SK-N-SH treated with all-trans-retinoic acid at 6 μM for 48 hours (cell line): ENCODE data around the gene RRP1.

Source experiments
- ATAC-seq: fragments of 200-7000 bp; cut with Tn5 transposase; 3 replicates; pipeline ENCODE4 v1.9.1; 2020; ENCODE audit warnings: mild to moderate bottlenecking, moderate library complexity
- ARNTL ChIP-seq: fragments of 450-650 bp; formaldehyde crosslinking; IDR thresholded peaks from 2 replicates; pipeline ENCODE4 v1.5.0; 2020; ENCODE audit warnings: low read depth, mild to moderate bottlenecking, moderate library complexity, borderline replicate concordance
- BACH2 ChIP-seq: fragments of 250-450 bp; sonication (Bioruptor Pico); IDR thresholded peaks from 2 replicates; pipeline ENCODE4 v1.9.0; 2021; ENCODE audit warnings: mild to moderate bottlenecking, borderline replicate concordance
- CSDC2 ChIP-seq: fragments of 250-450 bp; sonication (Bioruptor Pico); IDR thresholded peaks from 2 replicates; pipeline ENCODE4 v1.5.0; 2020; ENCODE audit warnings: mild to moderate bottlenecking, moderate library complexity
- ESRRG ChIP-seq: fragments of 250-450 bp; sonication (Bioruptor Pico); IDR thresholded peaks from 2 replicates; pipeline ENCODE4 v1.6.1; 2021; ENCODE audit warnings: mild to moderate bottlenecking
- GLIS3 ChIP-seq: fragments of 250-450 bp; sonication (Bioruptor Pico); IDR thresholded peaks from 2 replicates; pipeline ENCODE4 v1.5.0; 2020; ENCODE audit warnings: mild to moderate bottlenecking, moderate library complexity
- ISL1 ChIP-seq: fragments of 250-450 bp; sonication (Bioruptor Pico); IDR thresholded peaks from 2 replicates; pipeline ENCODE4 v2.1.2; 2022; ENCODE audit warnings: mild to moderate bottlenecking, moderate library complexity
- OSR1 ChIP-seq: fragments of 250-450 bp; sonication (Bioruptor Pico); IDR thresholded peaks from 2 replicates; pipeline ENCODE4 v1.8.0; 2022; ENCODE audit warnings: moderate library complexity, mild to moderate bottlenecking, inconsistent platforms
- PPARA ChIP-seq: fragments of 250-450 bp; sonication (Bioruptor Pico); IDR thresholded peaks from 2 replicates; pipeline ENCODE4 v1.5.0; 2020; ENCODE audit warnings: mild to moderate bottlenecking, borderline replicate concordance
- SNAI2 ChIP-seq: fragments of 250-450 bp; sonication (Bioruptor Pico); IDR thresholded peaks from 2 replicates; pipeline ENCODE4 v1.5.0; 2020; ENCODE audit warnings: mild to moderate bottlenecking, moderate library complexity
- TCF4 ChIP-seq: fragments of 250-450 bp; sonication (Bioruptor Pico); IDR thresholded peaks from 2 replicates; pipeline ENCODE4 v1.8.0; 2021; ENCODE audit warnings: mild to moderate bottlenecking, moderate library complexity, borderline replicate concordance
- TOX ChIP-seq: fragments of 250-450 bp; sonication (Bioruptor Pico); IDR thresholded peaks from 2 replicates; pipeline ENCODE4 v1.8.0; 2021; ENCODE audit warnings: mild to moderate bottlenecking, moderate library complexity, borderline replicate concordance
- ZC3H10 ChIP-seq: fragments of 250-450 bp; sonication (Bioruptor Pico); IDR thresholded peaks from 2 replicates; pipeline ENCODE4 v1.5.1; 2021; ENCODE audit warnings: mild to moderate bottlenecking, moderate library complexity
- ZFP3 ChIP-seq: fragments of 250-450 bp; sonication (Bioruptor Pico); IDR thresholded peaks from 2 replicates; pipeline ENCODE4 v1.5.0; 2020; ENCODE audit warnings: mild to moderate bottlenecking, moderate library complexity
- ZFP30 ChIP-seq: fragments of 450-650 bp; formaldehyde crosslinking; IDR thresholded peaks from 2 replicates; pipeline ENCODE4 v1.5.0; 2022; ENCODE audit warnings: mild to moderate bottlenecking, moderate library complexity
- ZNF70 ChIP-seq: fragments of 450-650 bp; formaldehyde crosslinking; IDR thresholded peaks from 2 replicates; pipeline ENCODE4 v1.5.0; 2020; ENCODE audit warnings: mild to moderate bottlenecking, moderate library complexity
- ZNF8 ChIP-seq: fragments of 450-650 bp; formaldehyde crosslinking; IDR thresholded peaks from 2 replicates; pipeline ENCODE4 v1.5.0; 2020; ENCODE audit warnings: mild to moderate bottlenecking, moderate library complexity
- TF ChIP-seq, protein P1 (sequence below): fragments of 250-450 bp; sonication (Bioruptor Pico); IDR thresholded peaks from 2 replicates; pipeline ENCODE4 v1.5.0; 2020; ENCODE audit warnings: mild to moderate bottlenecking, moderate library complexity
- TF ChIP-seq, protein P2 (sequence below): fragments of 250-450 bp; sonication (Bioruptor Pico); IDR thresholded peaks from 2 replicates; pipeline ENCODE4 v1.8.0; 2021; ENCODE audit warnings: low read depth, mild to moderate bottlenecking, moderate library complexity, borderline replicate concordance
- TF ChIP-seq, protein P3 (sequence below): fragments of 250-450 bp; sonication (Bioruptor Pico); IDR thresholded peaks from 2 replicates; pipeline ENCODE4 v1.8.0; 2020; ENCODE audit warnings: mild to moderate bottlenecking, moderate library complexity, borderline replicate concordance
- TF ChIP-seq, protein P4 (sequence below): fragments of 250-450 bp; sonication (Bioruptor Pico); IDR thresholded peaks from 2 replicates; pipeline ENCODE4 v1.5.1; 2020; ENCODE audit warnings: low read depth, mild to moderate bottlenecking, moderate library complexity
- TF ChIP-seq, protein P5 (sequence below): fragments of 250-450 bp; sonication (Bioruptor Pico); IDR thresholded peaks from 2 replicates; pipeline ENCODE4 v1.5.1; 2021; ENCODE audit warnings: mild to moderate bottlenecking, moderate library complexity

RRP1 gene

DNA sequence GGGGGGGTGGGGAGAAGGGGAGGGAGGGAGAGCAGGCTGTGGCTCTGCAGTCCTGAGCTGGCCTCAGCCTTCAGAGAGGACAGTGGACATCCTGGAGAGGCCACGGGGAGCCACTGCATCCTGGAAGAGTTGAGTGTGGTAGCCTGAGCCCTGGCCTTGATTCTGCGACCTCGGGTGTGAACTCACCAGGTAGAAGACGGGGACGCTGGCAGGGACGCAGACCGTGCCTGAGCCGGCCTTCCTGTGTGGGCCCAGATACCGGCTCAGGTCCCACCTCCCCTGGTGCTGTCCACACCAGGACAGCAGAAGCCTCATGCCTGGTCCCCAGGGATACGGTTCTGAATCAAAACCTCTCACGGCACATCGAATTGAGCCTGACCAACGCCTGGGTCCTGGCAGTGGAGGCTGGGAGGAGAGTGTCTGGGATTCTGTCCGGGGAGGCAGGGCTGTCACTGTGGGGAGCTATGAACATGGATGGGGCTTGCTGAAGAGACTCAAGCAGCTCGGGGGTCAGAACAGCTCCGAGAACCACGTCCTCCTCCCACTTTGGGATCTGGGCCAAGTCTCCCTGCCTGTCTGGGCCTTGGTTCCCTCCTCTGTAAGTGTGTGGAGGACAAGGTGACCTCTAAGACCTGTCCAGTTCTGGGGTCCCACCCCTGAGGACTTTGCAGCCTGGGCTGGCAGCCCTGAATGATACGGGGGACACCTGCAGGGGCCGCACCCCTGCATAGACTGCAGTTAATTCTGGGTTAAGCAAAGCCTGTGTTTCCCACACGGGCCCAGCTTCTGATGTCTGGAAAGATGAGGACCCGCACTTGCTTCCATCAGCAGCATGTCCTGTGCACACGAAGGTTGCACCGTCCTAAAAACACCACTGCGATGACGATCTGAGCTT is 30.4 kb downstream of the RRP1 start:
- no peak for ATAC-seq
- TF ChIP-seq ZNF8 (CRISPR knock-in tag) (no peak), ZC3H10 (CRISPR knock-in tag) (no peak), PPARA (CRISPR knock-in tag) (no peak), CSDC2 (CRISPR knock-in tag) (no peak), ZNF70 (CRISPR knock-in tag) (no peak), ESRRG (CRISPR knock-in tag) (no peak), TCF4 (CRISPR knock-in tag) (no peak), ZFP3 (CRISPR knock-in tag) (no peak), SNAI2 (CRISPR knock-in tag) (no peak), TOX (no peak), BACH2 (CRISPR knock-in tag) (no peak)
- TF ChIP-seq, protein P1, sequence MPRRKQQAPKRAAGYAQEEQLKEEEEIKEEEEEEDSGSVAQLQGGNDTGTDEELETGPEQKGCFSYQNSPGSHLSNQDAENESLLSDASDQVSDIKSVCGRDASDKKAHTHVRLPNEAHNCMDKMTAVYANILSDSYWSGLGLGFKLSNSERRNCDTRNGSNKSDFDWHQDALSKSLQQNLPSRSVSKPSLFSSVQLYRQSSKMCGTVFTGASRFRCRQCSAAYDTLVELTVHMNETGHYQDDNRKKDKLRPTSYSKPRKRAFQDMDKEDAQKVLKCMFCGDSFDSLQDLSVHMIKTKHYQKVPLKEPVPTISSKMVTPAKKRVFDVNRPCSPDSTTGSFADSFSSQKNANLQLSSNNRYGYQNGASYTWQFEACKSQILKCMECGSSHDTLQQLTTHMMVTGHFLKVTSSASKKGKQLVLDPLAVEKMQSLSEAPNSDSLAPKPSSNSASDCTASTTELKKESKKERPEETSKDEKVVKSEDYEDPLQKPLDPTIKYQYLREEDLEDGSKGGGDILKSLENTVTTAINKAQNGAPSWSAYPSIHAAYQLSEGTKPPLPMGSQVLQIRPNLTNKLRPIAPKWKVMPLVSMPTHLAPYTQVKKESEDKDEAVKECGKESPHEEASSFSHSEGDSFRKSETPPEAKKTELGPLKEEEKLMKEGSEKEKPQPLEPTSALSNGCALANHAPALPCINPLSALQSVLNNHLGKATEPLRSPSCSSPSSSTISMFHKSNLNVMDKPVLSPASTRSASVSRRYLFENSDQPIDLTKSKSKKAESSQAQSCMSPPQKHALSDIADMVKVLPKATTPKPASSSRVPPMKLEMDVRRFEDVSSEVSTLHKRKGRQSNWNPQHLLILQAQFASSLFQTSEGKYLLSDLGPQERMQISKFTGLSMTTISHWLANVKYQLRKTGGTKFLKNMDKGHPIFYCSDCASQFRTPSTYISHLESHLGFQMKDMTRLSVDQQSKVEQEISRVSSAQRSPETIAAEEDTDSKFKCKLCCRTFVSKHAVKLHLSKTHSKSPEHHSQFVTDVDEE (CRISPR knock-in tag): no peak
- TF ChIP-seq, protein P2, sequence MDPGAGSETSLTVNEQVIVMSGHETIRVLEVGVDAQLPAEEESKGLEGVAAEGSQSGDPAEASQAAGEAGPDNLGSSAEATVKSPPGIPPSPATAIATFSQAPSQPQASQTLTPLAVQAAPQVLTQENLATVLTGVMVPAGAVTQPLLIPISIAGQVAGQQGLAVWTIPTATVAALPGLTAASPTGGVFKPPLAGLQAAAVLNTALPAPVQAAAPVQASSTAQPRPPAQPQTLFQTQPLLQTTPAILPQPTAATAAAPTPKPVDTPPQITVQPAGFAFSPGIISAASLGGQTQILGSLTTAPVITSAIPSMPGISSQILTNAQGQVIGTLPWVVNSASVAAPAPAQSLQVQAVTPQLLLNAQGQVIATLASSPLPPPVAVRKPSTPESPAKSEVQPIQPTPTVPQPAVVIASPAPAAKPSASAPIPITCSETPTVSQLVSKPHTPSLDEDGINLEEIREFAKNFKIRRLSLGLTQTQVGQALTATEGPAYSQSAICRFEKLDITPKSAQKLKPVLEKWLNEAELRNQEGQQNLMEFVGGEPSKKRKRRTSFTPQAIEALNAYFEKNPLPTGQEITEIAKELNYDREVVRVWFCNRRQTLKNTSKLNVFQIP (CRISPR knock-in tag): no peak
- TF ChIP-seq, protein P3, sequence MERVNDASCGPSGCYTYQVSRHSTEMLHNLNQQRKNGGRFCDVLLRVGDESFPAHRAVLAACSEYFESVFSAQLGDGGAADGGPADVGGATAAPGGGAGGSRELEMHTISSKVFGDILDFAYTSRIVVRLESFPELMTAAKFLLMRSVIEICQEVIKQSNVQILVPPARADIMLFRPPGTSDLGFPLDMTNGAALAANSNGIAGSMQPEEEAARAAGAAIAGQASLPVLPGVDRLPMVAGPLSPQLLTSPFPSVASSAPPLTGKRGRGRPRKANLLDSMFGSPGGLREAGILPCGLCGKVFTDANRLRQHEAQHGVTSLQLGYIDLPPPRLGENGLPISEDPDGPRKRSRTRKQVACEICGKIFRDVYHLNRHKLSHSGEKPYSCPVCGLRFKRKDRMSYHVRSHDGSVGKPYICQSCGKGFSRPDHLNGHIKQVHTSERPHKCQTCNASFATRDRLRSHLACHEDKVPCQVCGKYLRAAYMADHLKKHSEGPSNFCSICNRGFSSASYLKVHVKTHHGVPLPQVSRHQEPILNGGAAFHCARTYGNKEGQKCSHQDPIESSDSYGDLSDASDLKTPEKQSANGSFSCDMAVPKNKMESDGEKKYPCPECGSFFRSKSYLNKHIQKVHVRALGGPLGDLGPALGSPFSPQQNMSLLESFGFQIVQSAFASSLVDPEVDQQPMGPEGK (CRISPR knock-in tag): no peak
- TF ChIP-seq, protein P4, sequence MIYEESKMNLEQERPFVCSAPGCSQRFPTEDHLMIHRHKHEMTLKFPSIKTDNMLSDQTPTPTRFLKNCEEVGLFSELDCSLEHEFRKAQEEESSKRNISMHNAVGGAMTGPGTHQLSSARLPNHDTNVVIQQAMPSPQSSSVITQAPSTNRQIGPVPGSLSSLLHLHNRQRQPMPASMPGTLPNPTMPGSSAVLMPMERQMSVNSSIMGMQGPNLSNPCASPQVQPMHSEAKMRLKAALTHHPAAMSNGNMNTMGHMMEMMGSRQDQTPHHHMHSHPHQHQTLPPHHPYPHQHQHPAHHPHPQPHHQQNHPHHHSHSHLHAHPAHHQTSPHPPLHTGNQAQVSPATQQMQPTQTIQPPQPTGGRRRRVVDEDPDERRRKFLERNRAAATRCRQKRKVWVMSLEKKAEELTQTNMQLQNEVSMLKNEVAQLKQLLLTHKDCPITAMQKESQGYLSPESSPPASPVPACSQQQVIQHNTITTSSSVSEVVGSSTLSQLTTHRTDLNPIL (CRISPR knock-in tag): no peak

DNA sequence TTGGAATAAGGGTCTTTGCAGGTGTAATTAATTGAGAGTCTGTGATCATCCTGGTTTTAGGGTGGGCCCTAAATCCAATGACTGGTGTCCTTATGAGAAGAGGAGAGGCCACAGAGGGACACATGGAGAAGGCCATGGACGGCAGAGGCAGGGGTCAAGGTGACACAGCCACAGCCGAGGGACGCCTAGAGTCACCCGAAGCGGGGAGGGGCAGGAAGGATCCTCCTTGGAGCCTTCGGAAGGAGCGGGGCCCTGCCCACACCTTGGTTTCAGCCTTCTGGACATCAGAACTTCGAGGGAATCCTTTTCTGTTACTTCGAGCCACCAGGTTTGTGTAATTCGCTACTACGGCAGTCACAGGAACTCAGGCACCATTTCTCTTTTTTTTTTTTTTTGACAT is 31.1 kb downstream of the RRP1 start:
- no peak for ATAC-seq

More for the DNA sequence above, 31.1 kb downstream of the RRP1 start:
- TF ChIP-seq, protein P3 (CRISPR knock-in tag): no peak
- TF ChIP-seq ESRRG (CRISPR knock-in tag) (no peak), TCF4 (CRISPR knock-in tag) (no peak), SNAI2 (CRISPR knock-in tag) (no peak), OSR1 (CRISPR knock-in tag) (no peak), ISL1 (no peak), ZFP30 (CRISPR knock-in tag) (no peak), ZNF70 (CRISPR knock-in tag) (no peak), GLIS3 (no peak), ZNF8 (CRISPR knock-in tag) (no peak), PPARA (CRISPR knock-in tag) (no peak), BACH2 (CRISPR knock-in tag) (no peak), ARNTL (no peak), TOX (no peak), ZC3H10 (CRISPR knock-in tag) (no peak)
- TF ChIP-seq, protein P4 (CRISPR knock-in tag): no peak
- TF ChIP-seq, protein P5, sequence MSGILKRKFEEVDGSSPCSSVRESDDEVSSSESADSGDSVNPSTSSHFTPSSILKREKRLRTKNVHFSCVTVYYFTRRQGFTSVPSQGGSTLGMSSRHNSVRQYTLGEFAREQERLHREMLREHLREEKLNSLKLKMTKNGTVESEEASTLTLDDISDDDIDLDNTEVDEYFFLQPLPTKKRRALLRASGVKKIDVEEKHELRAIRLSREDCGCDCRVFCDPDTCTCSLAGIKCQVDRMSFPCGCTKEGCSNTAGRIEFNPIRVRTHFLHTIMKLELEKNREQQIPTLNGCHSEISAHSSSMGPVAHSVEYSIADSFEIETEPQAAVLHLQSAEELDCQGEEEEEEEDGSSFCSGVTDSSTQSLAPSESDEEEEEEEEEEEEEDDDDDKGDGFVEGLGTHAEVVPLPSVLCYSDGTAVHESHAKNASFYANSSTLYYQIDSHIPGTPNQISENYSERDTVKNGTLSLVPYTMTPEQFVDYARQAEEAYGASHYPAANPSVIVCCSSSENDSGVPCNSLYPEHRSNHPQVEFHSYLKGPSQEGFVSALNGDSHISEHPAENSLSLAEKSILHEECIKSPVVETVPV (CRISPR knock-in tag): no peak
- TF ChIP-seq, protein P1 (CRISPR knock-in tag): no peak
- TF ChIP-seq, all 23 proteins: peak for 0
